HepG2 (cell line): Measurements from ENCODE around the gene SLC6A17. TPM values are rescaled to one million over a fixed set of nuclear protein-coding genes. Genes with fewer than 3 reads are reported as not detected.

Source experiments
- ATAC-seq: fragments of 200-7000 bp; cut with Tn5 transposase; 3 replicates; pipeline ENCODE4 v1.9.1; 2020; ENCODE audit warnings: mild to moderate bottlenecking, moderate library complexity
- BruUV-seq: library from RNA; stranded (reverse); fragments of 400-500 nt; replicated peaks from 2 replicates; lab custom pipeline; 2021; lab: Mats Ljungman, UMichigan
- CTCF ChIA-PET: fragments of 300-600 bp; formaldehyde crosslinking; extraction: SDS; loops from one replicate; lab custom pipeline; 2021; ENCODE audit warnings: low total read pairs, inconsistent platforms, low intra/inter-chr PET ratio; lab: Yijun Ruan, JAX
- POLR2A ChIA-PET: fragments of 350-600 bp; sonication (Branson Sonifier 250); formaldehyde crosslinking; loops from one replicate; lab custom pipeline; 2020; ENCODE audit warnings: antibody characterized with exemption, inconsistent platforms; lab: Yijun Ruan, JAX
- DNase-seq: peaks from one replicate; pipeline ENCODE4 v3.0.0-alpha.2; 2015; ENCODE audit warnings: low spot score
- FAIRE-seq: peaks from 3 replicates; lab custom pipeline; 2011; peaks lifted over from hg19 to GRCh38; lab: Jason Lieb, UNC
- H2AFZ ChIP-seq: one replicate; pipeline ENCODE4 v1.6.1; 2011; ENCODE audit warnings: low read length, inconsistent platforms
- H3K27ac ChIP-seq: fragments of 300-600 bp; 3 replicates; pipeline ENCODE4 v1.8.0; 2011; ENCODE audit warnings: mixed run types, mild to moderate bottlenecking, mixed read lengths, low read length, inconsistent platforms; ENCODE audit not compliant: insufficient read depth; ENCODE audit errors: extremely low read length
- H3K27me3 ChIP-seq, 2 experiments: fragments of 200-600 bp in 1 of 2; 2 replicates in 1 of 2; 3 replicates in 1 of 2; pipeline versions ENCODE4 v1.6.0 to v1.8.0; 2011; ENCODE audit warnings: low read length in 2 of 2, mild to moderate bottlenecking in 2 of 2, moderate library complexity in 2 of 2, inconsistent platforms in 1 of 2; ENCODE audit not compliant: insufficient read depth in 2 of 2, control insufficient read depth in 1 of 2
- H3K36me3 ChIP-seq, 2 experiments: fragments of 200-600 bp in 1 of 2; replicated peaks in 1 of 2; 2 replicates in 1 of 2; 3 replicates in 1 of 2; pipeline versions ENCODE4 v1.5.1 to v1.8.0; 2011; ENCODE audit warnings: low read length in 2 of 2, inconsistent platforms in 1 of 2; ENCODE audit not compliant: insufficient read depth in 2 of 2, control insufficient read depth in 1 of 2
- H3K4me1 ChIP-seq: 2 replicates; pipeline ENCODE4 v1.5.1; 2012; ENCODE audit warnings: low read length, inconsistent platforms; ENCODE audit not compliant: insufficient read depth
- H3K4me2 ChIP-seq: 2 replicates; pipeline ENCODE4 v1.6.0; 2011; ENCODE audit warnings: low read depth, low read length, inconsistent platforms
- H3K4me3 ChIP-seq, 3 experiments: fragments of 200-600 bp in 1 of 3; sonication (generic), shearing (Covaris generic) in 1 of 3; replicated peaks in 1 of 3; 2 replicates each; pipeline ENCODE4 v1.5.1; 2011 to 2016; ENCODE audit warnings: low read length in 3 of 3, inconsistent platforms in 2 of 3, low read depth in 2 of 3, mild to moderate bottlenecking in 2 of 3, control low read depth in 1 of 3, mixed read lengths in 1 of 3; ENCODE audit not compliant: insufficient read depth in 1 of 3
- H3K79me2 ChIP-seq: one replicate; pipeline ENCODE4 v1.6.1; 2011; ENCODE audit warnings: low read length, inconsistent platforms; ENCODE audit not compliant: insufficient read depth
- H3K9ac ChIP-seq: 2 replicates; pipeline ENCODE4 v1.6.0; 2011; ENCODE audit warnings: mild to moderate bottlenecking, low read depth, low read length, inconsistent platforms; ENCODE audit not compliant: insufficient read depth
- H3K9me3 ChIP-seq: 2 replicates; pipeline ENCODE4 v1.5.1; 2012; ENCODE audit warnings: mild to moderate bottlenecking, low read length
- H4K20me1 ChIP-seq: 2 replicates; pipeline ENCODE4 v1.6.0; 2011; ENCODE audit warnings: inconsistent platforms, mild to moderate bottlenecking, low read length, moderate library complexity; ENCODE audit not compliant: insufficient read depth
- BCLAF1 ChIP-seq: fragments of 450-650 bp; IDR thresholded peaks from 2 replicates; pipeline ENCODE4 v1.6.1; 2017; ENCODE audit warnings: mild to moderate bottlenecking
- EEA1 ChIP-seq: sonication (generic); formaldehyde crosslinking; IDR thresholded peaks from 2 replicates; pipeline ENCODE4 v1.5.1; 2020; ENCODE audit warnings: mild to moderate bottlenecking, missing genetic modification reagents, borderline replicate concordance
- MIXL1 ChIP-seq: IDR thresholded peaks from 2 replicates; pipeline ENCODE4 v1.6.1; 2016
- NKX3-1 ChIP-seq: sonication (generic); formaldehyde crosslinking; IDR thresholded peaks from 2 replicates; pipeline ENCODE4 v1.5.0; 2020; ENCODE audit warnings: missing genetic modification reagents
- SKI ChIP-seq: fragments of 450-650 bp; IDR thresholded peaks from one replicate; pipeline ENCODE4 v1.6.1; 2018; ENCODE audit warnings: mild to moderate bottlenecking; ENCODE audit not compliant: partially characterized antibody
- ZFP82 ChIP-seq: sonication (generic); formaldehyde crosslinking; IDR thresholded peaks from 2 replicates; pipeline ENCODE4 v1.5.1; 2020; ENCODE audit warnings: mild to moderate bottlenecking, missing genetic modification reagents, borderline replicate concordance
- ZFY ChIP-seq: sonication (generic); formaldehyde crosslinking; IDR thresholded peaks from 2 replicates; pipeline ENCODE4 v1.4.0; 2020; ENCODE audit warnings: missing genetic modification reagents
- ZFYVE20 ChIP-seq: sonication (generic); formaldehyde crosslinking; IDR thresholded peaks from 2 replicates; pipeline ENCODE4 v1.8.0; 2023; ENCODE audit warnings: low read depth, mild to moderate bottlenecking, moderate library complexity, missing genetic modification reagents, borderline replicate concordance
- ZNF407 ChIP-seq: sonication (generic); formaldehyde crosslinking; IDR thresholded peaks from one replicate; pipeline ENCODE4 v1.5.1; 2020; ENCODE audit warnings: mild to moderate bottlenecking, missing genetic modification reagents; ENCODE audit errors: not compliant biosample characterization
- WGBS: methylation state at CpG from one replicate; pipeline ENCODE4 v1.1.6; 2017; ENCODE audit warnings: low lambda C conversion rate; 5-methylcytosine and 5-hydroxymethylcytosine counted together
- in situ Hi-C: cut with HindIII; loops from 2 replicates; pipeline ENCODE4 v1.10.0; 2017; ENCODE audit warnings: low pct_unique_long_range_greater_than_20kb; ENCODE audit not compliant: extremely low pct_ligation_motif_present
- intact Hi-C: fragments of 100-400 bp; cut with micrococcal nuclease; formaldehyde crosslinking; loops from one replicate; pipeline ENCODE4 v1.10.0; 2022; ENCODE audit not compliant: unreplicated experiment
- polyA plus RNA-seq, 8 experiments: library from polyadenylated mRNA; depleted of rRNA in 3 of 8; stranded (reverse) in 7 of 8; unstranded in 1 of 8; fragments of >200 nt; fragmentation: Illumina TruSeq in 4 of 8; extraction: Trizol in 4 of 8; gene quantifications; 2 replicates each; pipeline versions ENCODE4 v1.2.1 to v1.2.3, GENCODE V29; 2011 to 2016; ENCODE audit warnings: low read depth in 4 of 8, missing spikeins in 1 of 8, mixed read lengths in 1 of 8; ENCODE audit not compliant: insufficient read depth in 1 of 8
- total RNA-seq, 5 experiments: library from RNA; depleted of rRNA; stranded (reverse); fragments of >200 nt; fragmentation: Illumina TruSeq; extraction: Trizol; gene quantifications; 2 replicates each; pipeline ENCODE4 v1.2.3, GENCODE V29; 2016; ENCODE audit warnings: low read depth in 1 of 5

The SLC6A17 gene
- total and polyA plus RNA-seq, 2 of the 13 experiments (the other 11 are each of a cell fraction or from before 2014, with no cell fraction given): not detected

GRCh38 chr1:110163591-110163990 lies 13.3 kb downstream of the SLC6A17 start:
- H3K27me3 ChIP-seq: peaks cover 4 to 40% of the 10 kb centered on the region in 2 experiments; a peak in 3 of 5 replicates
- no peaks in the 10 kb centered on the region for H3K36me3 ChIP-seq
- intact Hi-C loops: no loop called here
- no peak overlapping the region for H2AFZ ChIP-seq
- no peak for TF ChIP-seq EEA1
- TF ChIP-seq SKI: no peak
- no peak for TF ChIP-seq ZNF407
- no peak for TF ChIP-seq ZFP82 (CRISPR knock-in tag)
- no peak for TF ChIP-seq MIXL1
- TF ChIP-seq ZFYVE20 (CRISPR knock-in tag): no peak
- TF ChIP-seq BCLAF1: no peak
- no peak for TF ChIP-seq NKX3-1 (CRISPR knock-in tag)
- TF ChIP-seq ZFY: no peak
- TF ChIP-seq, all 625 proteins: peak for 0
- WGBS: 19% methylated on average over 7 of the region's 7 CpGs
- no TSS peak for BruUV-seq
- Histone ChIP-seq H3K79me2 (no peaks in the 10 kb centered on the region), H3K4me1 (no peaks in the 10 kb centered on the region), H3K4me3 (no peak overlapping the region), H3K27ac (no peak overlapping the region), H3K9me3 (no peaks in the 10 kb centered on the region), H3K9ac (no peak overlapping the region), H4K20me1 (no peaks in the 10 kb centered on the region), H3K4me2 (no peak overlapping the region)
- no peak for DNase-seq
- no peak for ATAC-seq
- ChIA-PET POLR2A (no interaction called here), CTCF (no interaction called here)
- in situ Hi-C loops: no loop called here
- FAIRE-seq: no peak
